Sigmoid colon (tissue), 7 donors: Measurements from ENCODE around the gene TMEM43. TPM values are rescaled to one million over a fixed set of nuclear protein-coding genes. Genes with fewer than 3 reads are reported as not detected.

Experiments
- DNase-seq: peaks from one replicate; pipeline ENCODE4 v3.0.0-alpha.2; 2019
- H3K27ac ChIP-seq, 4 donors: fragments of 200-600 bp; sonication (generic); one replicate each; pipeline ENCODE4 v1.5.1; 2016 to 2019; ENCODE audit warnings: mild to moderate bottlenecking in 1 of 4
- H3K27me3 ChIP-seq, 3 donors: fragments of 200-600 bp; sonication (generic); one replicate each; pipeline ENCODE4 v1.5.1; 2019; ENCODE audit warnings: mild to moderate bottlenecking in 1 of 3
- H3K36me3 ChIP-seq, 4 donors: fragments of 200-600 bp; sonication (generic); one replicate each; pipeline ENCODE4 v1.5.1; 2016 to 2019
- H3K4me1 ChIP-seq, 4 donors: fragments of 200-600 bp; sonication (generic); one replicate each; pipeline ENCODE4 v1.5.1; 2017 to 2019
- H3K4me3 ChIP-seq, 4 donors: fragments of 200-600 bp; sonication (generic); one replicate each; pipeline ENCODE4 v1.5.1; 2017 to 2019; ENCODE audit warnings: mild to moderate bottlenecking in 2 of 4, moderate library complexity in 1 of 4
- H3K9me3 ChIP-seq, 4 donors: fragments of 200-600 bp in 3 of 4; sonication (generic) in 3 of 4; one replicate each; pipeline versions ENCODE4 v1.5.1 to v1.6.1; 2013 to 2019
- EP300 ChIP-seq, 4 donors: sonication (generic); formaldehyde crosslinking; IDR thresholded peaks; one replicate each; pipeline ENCODE4 v1.6.1; 2017; ENCODE audit warnings: antibody characterized with exemption in 4 of 4
- POLR2A ChIP-seq, 2 donors: fragments of 450-650 bp; IDR thresholded peaks; one replicate each; pipeline ENCODE4 v1.6.1; 2016; ENCODE audit warnings: antibody characterized with exemption in 2 of 2, mild to moderate bottlenecking in 2 of 2, moderate library complexity in 2 of 2
- POLR2AphosphoS5 ChIP-seq, 4 donors: sonication (generic); formaldehyde crosslinking; IDR thresholded peaks; one replicate each; pipeline ENCODE4 v1.6.1; 2017; ENCODE audit warnings: antibody characterized with exemption in 4 of 4
- WGBS, 2 donors: extraction: QIAGEN DNeasy Blood & Tissue Kit; methylation state at CpG; one replicate each; pipeline ENCODE4 v1.1.7; 2013; 5-methylcytosine and 5-hydroxymethylcytosine counted together
- intact Hi-C: fragments of 100-400 bp; cut with DNase I; formaldehyde crosslinking; loops from one replicate; pipeline ENCODE4 v1.15.1; 2023
- polyA plus RNA-seq, 3 donors: library from polyadenylated mRNA; stranded (reverse); fragments of 200-250 nt; gene quantifications; one replicate each; pipeline ENCODE4 v1.2.3, GENCODE V29; 2013
- total RNA-seq, 4 donors: library from RNA; depleted of rRNA; stranded (reverse); fragments of >200 nt; gene quantifications; one replicate each; pipeline ENCODE4 v1.1.0, GENCODE V29; 2016
- TF ChIP-seq, protein P1 (sequence below), 4 experiments: fragments of 450-650 bp in 3 of 4; fragments of 200-600 bp in 1 of 4; IDR thresholded peaks; one replicate each; pipeline ENCODE4 v1.5.1; 2016 to 2019; ENCODE audit warnings: antibody characterized with exemption in 4 of 4, mild to moderate bottlenecking in 3 of 4, moderate library complexity in 2 of 4
- donor health status: healthy with polysubstance abuse.
- donor health status: Bipolar disorder and iron deficiency.
- donor health status: healthy.

The TMEM43 gene
- total and polyA plus RNA-seq, 7 donors, result 6.0 to 88.3 (median 68.0) TPM

- DNase-seq, result peak; percentile 88
- Histone ChIP-seq H3K4me3 (peak overlapping the region in 2 of 4 donors; percentile 20 to 24), H3K4me1 (peaks cover 0 to 54% (median 46%) of the 10 kb centered on the region in 4 donors)
These were observed 18.7 kb downstream of the TMEM43 start for GRCh38 chr3:14143271-14144225.

DNA sequence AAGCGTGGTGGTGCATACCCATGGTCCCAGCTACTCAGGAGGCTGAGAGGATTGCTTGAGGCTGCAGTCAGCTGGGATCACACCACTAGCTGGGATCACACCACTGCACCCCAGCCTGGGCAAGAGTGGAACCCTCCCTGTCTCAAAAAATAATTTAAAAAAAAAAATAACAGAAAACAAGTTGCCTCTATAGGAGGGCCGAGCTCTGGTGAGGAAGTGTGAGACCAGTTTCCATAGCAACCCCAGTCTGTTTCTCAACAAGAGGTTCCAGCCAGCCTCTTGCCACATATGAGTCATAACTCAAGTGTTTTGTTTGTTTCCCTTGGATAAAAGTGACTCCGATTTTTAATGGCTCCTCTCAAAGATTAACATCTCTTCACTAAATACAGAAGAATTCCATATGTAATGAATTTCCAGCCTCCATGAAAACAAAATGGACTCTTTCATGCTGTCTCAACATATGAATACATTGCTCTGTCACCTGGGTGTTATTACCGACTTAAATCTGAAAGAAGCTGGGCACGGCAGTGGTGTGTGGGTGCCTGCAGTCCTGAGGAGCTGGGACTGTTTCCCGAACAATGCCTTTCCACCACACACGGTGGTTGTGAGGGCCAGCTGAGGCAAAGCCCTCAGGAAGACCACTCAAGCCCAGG lies 19.7 kb downstream of the TMEM43 start:
- intact Hi-C loops, result loop anchor here (1.0 to 10.0 kb wide), 3 partner anchors 19 to 1480 kb away; partner anchors contain the start of genes LSM3, RAF1, TMEM43 and XPC
- Histone ChIP-seq H3K36me3 (peaks cover 2 to 72% (median 14%) of the 10 kb centered on the region in 4 donors), H3K9me3 (no peaks in the 10 kb centered on the region), H3K27me3 (no peaks in the 10 kb centered on the region), H3K4me1 (peaks cover 0 to 54% (median 46%) of the 10 kb centered on the region in 4 donors), H3K27ac (peak overlapping the region; percentile 81 to 92 (median 84)), H3K4me3 (peak overlapping the region in 3 of 4 donors; percentile 7 to 24 (median 20))
- TF ChIP-seq, protein P1, sequence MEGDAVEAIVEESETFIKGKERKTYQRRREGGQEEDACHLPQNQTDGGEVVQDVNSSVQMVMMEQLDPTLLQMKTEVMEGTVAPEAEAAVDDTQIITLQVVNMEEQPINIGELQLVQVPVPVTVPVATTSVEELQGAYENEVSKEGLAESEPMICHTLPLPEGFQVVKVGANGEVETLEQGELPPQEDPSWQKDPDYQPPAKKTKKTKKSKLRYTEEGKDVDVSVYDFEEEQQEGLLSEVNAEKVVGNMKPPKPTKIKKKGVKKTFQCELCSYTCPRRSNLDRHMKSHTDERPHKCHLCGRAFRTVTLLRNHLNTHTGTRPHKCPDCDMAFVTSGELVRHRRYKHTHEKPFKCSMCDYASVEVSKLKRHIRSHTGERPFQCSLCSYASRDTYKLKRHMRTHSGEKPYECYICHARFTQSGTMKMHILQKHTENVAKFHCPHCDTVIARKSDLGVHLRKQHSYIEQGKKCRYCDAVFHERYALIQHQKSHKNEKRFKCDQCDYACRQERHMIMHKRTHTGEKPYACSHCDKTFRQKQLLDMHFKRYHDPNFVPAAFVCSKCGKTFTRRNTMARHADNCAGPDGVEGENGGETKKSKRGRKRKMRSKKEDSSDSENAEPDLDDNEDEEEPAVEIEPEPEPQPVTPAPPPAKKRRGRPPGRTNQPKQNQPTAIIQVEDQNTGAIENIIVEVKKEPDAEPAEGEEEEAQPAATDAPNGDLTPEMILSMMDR (IDR thresholded peaks at IDR 0.05), result no peak
- TF ChIP-seq POLR2A (IDR thresholded peaks at IDR 0.05) (no peak), EP300 (IDR thresholded peaks at IDR 0.05) (peak in 3 of 4 donors; percentile 39 to 83 (median 47)), POLR2AphosphoS5 (IDR thresholded peaks at IDR 0.05) (peak; percentile 48 to 80 (median 68))
- 11 to 15% methylated on average over 7 of the region's 7 CpGs for WGBS, 2 donors
- peak; percentile 92 for DNase-seq

More at GRCh38 chr3:14143271-14144225, 18.7 kb downstream of the TMEM43 start:
- Histone ChIP-seq H3K9me3 (no peaks in the 10 kb centered on the region), H3K27me3 (no peaks in the 10 kb centered on the region), H3K27ac (peak overlapping the region; percentile 81 to 92 (median 84)), H3K36me3 (peaks cover 11 to 72% (median 19%) of the 10 kb centered on the region in 4 donors)
- intact Hi-C loops, result loop anchor here (1.0 to 10.0 kb wide), 3 partner anchors 18 to 1479 kb away; partner anchors contain the start of genes LSM3, RAF1, TMEM43 and XPC
- WGBS, 2 donors, result 66 to 70% methylated on average over 7 of the region's 7 CpGs
- TF ChIP-seq POLR2AphosphoS5 (IDR thresholded peaks at IDR 0.05) (peak; percentile 43 to 80 (median 64)), EP300 (IDR thresholded peaks at IDR 0.05) (peak in 2 of 4 donors; percentile 39 to 62), POLR2A (IDR thresholded peaks at IDR 0.05) (no peak)
- TF ChIP-seq, protein P1 (IDR thresholded peaks at IDR 0.05), result no peak

- Histone ChIP-seq H3K4me3 (peak overlapping the region in 2 of 4 donors; percentile 20 to 24), H3K4me1 (peaks cover 0 to 54% (median 46%) of the 10 kb centered on the region in 4 donors), H3K36me3 (peaks cover 2 to 72% (median 14%) of the 10 kb centered on the region in 4 donors), H3K9me3 (no peaks in the 10 kb centered on the region), H3K27me3 (no peaks in the 10 kb centered on the region), H3K27ac (peak overlapping the region; percentile 81 to 92 (median 84))
- no peak for DNase-seq
- TF ChIP-seq POLR2A (IDR thresholded peaks at IDR 0.05), result no peak
- TF ChIP-seq EP300 (IDR thresholded peaks at IDR 0.05), result no peak
- TF ChIP-seq POLR2AphosphoS5 (IDR thresholded peaks at IDR 0.05), result no peak
- TF ChIP-seq, protein P1 (IDR thresholded peaks at IDR 0.05), result no peak
- WGBS, 2 donors, result 93 to 95% methylated on average over 9 of the region's 9 CpGs
- intact Hi-C loops, result loop anchor here (2.0 to 10.0 kb wide), 2 partner anchors 34 to 1480 kb away; partner anchors contain the start of genes LSM3, RAF1 and XPC
These were observed 20.4 kb downstream of the TMEM43 start for GRCh38 chr3:14145236-14145635.

GRCh38 chr3:14145670-14146380 lies 21.0 kb downstream of the TMEM43 start:
- 91 to 92% methylated on average over 10 of the region's 10 CpGs for WGBS, 2 donors
- intact Hi-C loops, result loop anchor here (2.0 to 10.0 kb wide), 2 partner anchors 33 to 1481 kb away; partner anchors contain the start of genes LSM3, RAF1 and XPC
- DNase-seq, result no peak
- H3K4me3 ChIP-seq, result no peak overlapping the region
- peak overlapping the region; percentile 81 to 92 (median 84) for H3K27ac ChIP-seq
- H3K36me3 ChIP-seq, result peaks cover 2 to 72% (median 15%) of the 10 kb centered on the region in 4 donors
- H3K9me3 ChIP-seq, result no peaks in the 10 kb centered on the region
- peaks cover 0 to 51% (median 44%) of the 10 kb centered on the region in 4 donors for H3K4me1 ChIP-seq
- no peaks in the 10 kb centered on the region for H3K27me3 ChIP-seq
- TF ChIP-seq, protein P1 (IDR thresholded peaks at IDR 0.05), result no peak
- TF ChIP-seq POLR2A (IDR thresholded peaks at IDR 0.05) (no peak), EP300 (IDR thresholded peaks at IDR 0.05) (no peak), POLR2AphosphoS5 (IDR thresholded peaks at IDR 0.05) (no peak)
